Peyer's patch (tissue), 4 donors: Measurements from ENCODE around the gene UBE3C.

Experiments
- CTCF ChIP-seq, 6 experiments: fragments of 450-650 bp in 4 of 6; fragments of 200-600 bp in 2 of 6; sonication (generic) in 1 of 6; IDR thresholded peaks; one replicate each; pipeline ENCODE4 v1.5.1; 2017 to 2019; ENCODE audit warnings: antibody characterized with exemption in 6 of 6, mild to moderate bottlenecking in 3 of 6, moderate library complexity in 1 of 6
- POLR2A ChIP-seq, 2 donors: fragments of 450-650 bp; IDR thresholded peaks; one replicate each; pipeline ENCODE4 v1.5.1; 2017; ENCODE audit warnings: antibody characterized with exemption in 2 of 2, mild to moderate bottlenecking in 2 of 2, moderate library complexity in 2 of 2

- TF ChIP-seq CTCF (IDR thresholded peaks at IDR 0.05) (no peak), POLR2A (IDR thresholded peaks at IDR 0.05) (no peak)
Measured at GRCh38 chr7:157177333-157177982, 38.7 kb downstream of the UBE3C start.
